KMS-11 (cell line): ENCODE data around the gene COCH.

Experiments used
- H2AFZ ChIP-seq: fragments of 200-600 bp; sonication (generic); 2 replicates; pipeline ENCODE4 v1.6.1; 2016; ENCODE audit warnings: antibody characterized with exemption, mixed run types, low read depth
- H3K27ac ChIP-seq: fragments of 200-600 bp; sonication (generic); 2 replicates; pipeline ENCODE4 v1.6.1; 2016; ENCODE audit warnings: mild to moderate bottlenecking, mixed run types
- H3K27me3 ChIP-seq: fragments of 200-600 bp; sonication (generic); 2 replicates; pipeline ENCODE4 v1.6.1; 2017; ENCODE audit warnings: mild to moderate bottlenecking, low read depth, mixed run types, moderate library complexity; ENCODE audit not compliant: insufficient read depth
- H3K36me3 ChIP-seq: fragments of 200-600 bp; sonication (generic); 2 replicates; pipeline ENCODE4 v1.6.1; 2017; ENCODE audit warnings: mild to moderate bottlenecking, mixed run types; ENCODE audit not compliant: insufficient read depth
- H3K4me1 ChIP-seq: fragments of 200-600 bp; sonication (generic); 2 replicates; pipeline ENCODE4 v1.6.1; 2016; ENCODE audit warnings: mild to moderate bottlenecking, low read depth, mixed run types; ENCODE audit not compliant: poor library complexity, severe bottlenecking
- H3K4me2 ChIP-seq: fragments of 200-600 bp; sonication (generic); 2 replicates; pipeline ENCODE4 v1.7.0; 2016; ENCODE audit warnings: mild to moderate bottlenecking, mixed run types
- H3K4me3 ChIP-seq: fragments of 200-600 bp; sonication (generic); IDR thresholded peaks from 2 replicates; pipeline ENCODE4 v1.6.1; 2017; ENCODE audit warnings: low read depth, low read length, mixed read lengths; ENCODE audit not compliant: insufficient read depth
- H3K79me2 ChIP-seq: fragments of 200-600 bp; sonication (generic); 2 replicates; pipeline ENCODE4 v1.6.1; 2016; ENCODE audit warnings: low read depth, mixed run types; ENCODE audit not compliant: insufficient read depth
- H3K9ac ChIP-seq: fragments of 200-600 bp; sonication (generic); 2 replicates; pipeline ENCODE4 v1.6.1; 2016; ENCODE audit warnings: mild to moderate bottlenecking, mixed run types
- H4K20me1 ChIP-seq: fragments of 200-600 bp; sonication (generic); 2 replicates; pipeline ENCODE4 v1.6.1; 2016; ENCODE audit warnings: mild to moderate bottlenecking, mixed run types; ENCODE audit not compliant: insufficient read depth
- TF ChIP-seq, protein P1 (sequence below): fragments of 200-600 bp; sonication (generic); conservative IDR thresholded peaks from 2 replicates; pipeline ENCODE4 v1.6.1; 2017; ENCODE audit warnings: low read depth, mild to moderate bottlenecking, antibody characterized with exemption, low read length, moderate library complexity, mixed read lengths

Gene COCH

DNA sequence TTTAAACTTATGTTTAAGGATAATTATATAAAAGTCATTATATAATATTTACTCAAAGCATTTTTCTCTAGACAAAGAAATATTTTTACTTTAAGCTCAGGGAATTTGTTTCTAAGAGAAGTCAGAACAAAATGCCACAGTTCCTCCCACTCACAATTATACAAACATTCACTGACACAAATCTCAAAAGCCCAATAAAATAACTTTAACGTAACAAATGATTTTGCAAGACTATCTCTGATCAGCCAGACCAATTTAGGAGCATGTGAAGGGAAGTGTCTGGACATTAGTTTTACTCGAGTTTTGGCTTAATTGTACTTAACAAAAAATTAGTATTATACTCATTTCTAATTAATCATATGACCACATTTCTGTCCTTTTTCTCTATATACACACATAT lies 41.2 kb downstream of the COCH start:
- Histone ChIP-seq H3K4me3 (no peak overlapping the region), H4K20me1 (no peaks in the 10 kb centered on the region)
- TF ChIP-seq, protein P1, sequence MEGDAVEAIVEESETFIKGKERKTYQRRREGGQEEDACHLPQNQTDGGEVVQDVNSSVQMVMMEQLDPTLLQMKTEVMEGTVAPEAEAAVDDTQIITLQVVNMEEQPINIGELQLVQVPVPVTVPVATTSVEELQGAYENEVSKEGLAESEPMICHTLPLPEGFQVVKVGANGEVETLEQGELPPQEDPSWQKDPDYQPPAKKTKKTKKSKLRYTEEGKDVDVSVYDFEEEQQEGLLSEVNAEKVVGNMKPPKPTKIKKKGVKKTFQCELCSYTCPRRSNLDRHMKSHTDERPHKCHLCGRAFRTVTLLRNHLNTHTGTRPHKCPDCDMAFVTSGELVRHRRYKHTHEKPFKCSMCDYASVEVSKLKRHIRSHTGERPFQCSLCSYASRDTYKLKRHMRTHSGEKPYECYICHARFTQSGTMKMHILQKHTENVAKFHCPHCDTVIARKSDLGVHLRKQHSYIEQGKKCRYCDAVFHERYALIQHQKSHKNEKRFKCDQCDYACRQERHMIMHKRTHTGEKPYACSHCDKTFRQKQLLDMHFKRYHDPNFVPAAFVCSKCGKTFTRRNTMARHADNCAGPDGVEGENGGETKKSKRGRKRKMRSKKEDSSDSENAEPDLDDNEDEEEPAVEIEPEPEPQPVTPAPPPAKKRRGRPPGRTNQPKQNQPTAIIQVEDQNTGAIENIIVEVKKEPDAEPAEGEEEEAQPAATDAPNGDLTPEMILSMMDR = no peak

DNA sequence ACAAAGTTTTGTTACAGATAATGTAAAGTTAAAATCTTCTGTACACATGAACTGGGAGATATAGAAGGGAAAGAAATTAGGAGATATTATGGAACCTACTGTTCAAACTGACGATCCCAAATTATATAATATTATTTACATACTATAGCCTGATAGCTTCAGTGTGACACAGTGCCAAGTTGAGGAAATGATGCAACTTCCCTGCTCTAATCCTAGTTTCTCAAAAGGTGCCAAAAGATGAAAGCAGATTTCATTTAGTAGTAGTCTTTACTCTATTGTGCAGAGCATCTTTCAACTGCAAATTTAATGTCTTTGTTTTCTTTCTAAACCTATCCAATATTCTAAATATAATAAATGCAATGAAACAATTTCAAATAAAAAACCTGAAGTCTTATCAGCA lies 46.9 kb downstream of the COCH start:
- H3K4me1 ChIP-seq = peaks cover 14% of the 10 kb centered on the region
- no peaks in the 10 kb centered on the region for H4K20me1 ChIP-seq
- no peak overlapping the region for H3K9ac ChIP-seq
- no peak overlapping the region for H2AFZ ChIP-seq
- no peak overlapping the region for H3K4me3 ChIP-seq
- H3K36me3 ChIP-seq = no peaks in the 10 kb centered on the region
- TF ChIP-seq, protein P1 = no peak
- H3K79me2 ChIP-seq = no peaks in the 10 kb centered on the region
- no peak overlapping the region for H3K4me2 ChIP-seq
- no peak overlapping the region for H3K27ac ChIP-seq
- no peaks in the 10 kb centered on the region for H3K27me3 ChIP-seq

More for the DNA sequence above, 41.2 kb downstream of the COCH start:
- no peaks in the 10 kb centered on the region for H3K4me1 ChIP-seq
- H3K36me3 ChIP-seq = no peaks in the 10 kb centered on the region
- H3K9ac ChIP-seq = no peak overlapping the region
- no peaks in the 10 kb centered on the region for H3K27me3 ChIP-seq
- H3K79me2 ChIP-seq = no peaks in the 10 kb centered on the region
- H2AFZ ChIP-seq = no peak overlapping the region
- no peak overlapping the region for H3K27ac ChIP-seq
- no peak overlapping the region for H3K4me2 ChIP-seq

DNA sequence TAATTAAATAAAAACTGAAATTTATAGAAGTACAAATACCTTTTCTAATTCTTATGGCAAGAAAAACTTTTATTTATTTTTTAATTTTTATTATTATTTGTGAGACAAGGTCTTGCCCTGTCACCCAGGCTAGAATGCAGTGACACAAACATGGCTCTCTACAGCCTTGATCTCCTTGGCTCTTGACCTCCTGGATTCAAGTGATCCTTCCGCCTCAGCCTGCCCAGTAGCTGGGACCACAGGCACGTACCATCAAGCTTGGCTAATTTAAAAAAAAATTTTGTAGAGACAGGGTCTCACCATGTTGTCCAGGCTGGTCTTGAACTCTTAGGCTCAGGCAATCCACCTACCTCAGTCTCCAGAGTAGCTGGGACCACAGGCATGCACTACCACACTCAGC lies 47.4 kb downstream of the COCH start:
- no peak overlapping the region for H3K4me2 ChIP-seq
- no peaks in the 10 kb centered on the region for H3K79me2 ChIP-seq
- no peak overlapping the region for H3K4me3 ChIP-seq
- no peaks in the 10 kb centered on the region for H3K36me3 ChIP-seq
- H3K9ac ChIP-seq = no peak overlapping the region
- TF ChIP-seq, protein P1 = no peak
- H3K27ac ChIP-seq = no peak overlapping the region
- peaks cover 14% of the 10 kb centered on the region for H3K4me1 ChIP-seq
- H2AFZ ChIP-seq = no peak overlapping the region
- no peaks in the 10 kb centered on the region for H3K27me3 ChIP-seq
- H4K20me1 ChIP-seq = no peaks in the 10 kb centered on the region

DNA sequence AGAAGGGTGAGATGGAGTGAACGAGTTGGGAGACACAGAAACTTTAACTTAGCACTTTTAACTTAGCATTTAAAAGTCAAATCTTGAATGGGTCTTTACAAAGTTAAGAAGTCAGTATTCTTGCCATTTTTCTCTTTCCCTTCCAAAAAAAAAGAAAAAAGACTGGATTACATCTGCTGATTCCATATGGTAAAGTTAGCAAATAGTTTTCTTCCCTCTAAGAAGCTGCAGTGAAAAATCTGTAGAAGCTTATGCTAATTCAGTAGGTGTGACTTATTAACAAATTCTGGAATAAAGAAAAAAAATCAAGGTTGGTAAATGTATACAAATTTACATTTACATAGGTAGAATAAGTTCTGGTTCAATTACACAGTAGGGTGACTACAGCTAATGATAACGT lies 50.9 kb downstream of the COCH start:
- H2AFZ ChIP-seq = no peak overlapping the region

More for the DNA sequence above, 50.9 kb downstream of the COCH start:
- Histone ChIP-seq H4K20me1 (no peaks in the 10 kb centered on the region), H3K36me3 (no peaks in the 10 kb centered on the region), H3K79me2 (no peaks in the 10 kb centered on the region), H3K9ac (no peak overlapping the region), H3K4me3 (no peak overlapping the region), H3K4me2 (no peak overlapping the region), H3K4me1 (peaks cover 25% of the 10 kb centered on the region), H3K27me3 (no peaks in the 10 kb centered on the region), H3K27ac (no peak overlapping the region)
- TF ChIP-seq, protein P1 = no peak
